ENCODE measurements around the gene VPS37C.
"Not testable (repeated sequence)": the region's sequence is repeated elsewhere in the genome, so short reads cannot be mapped to it uniquely, and the experiment has no call there.

Gene VPS37C

GRCh38 chr11:61115498-61116224, 45.6 kb downstream of the VPS37C start:
- no peak for DNase-seq

- DNase-seq = no peak
Observed at GRCh38 chr11:61114913-61115312, 46.3 kb downstream of the VPS37C start.

DNA sequence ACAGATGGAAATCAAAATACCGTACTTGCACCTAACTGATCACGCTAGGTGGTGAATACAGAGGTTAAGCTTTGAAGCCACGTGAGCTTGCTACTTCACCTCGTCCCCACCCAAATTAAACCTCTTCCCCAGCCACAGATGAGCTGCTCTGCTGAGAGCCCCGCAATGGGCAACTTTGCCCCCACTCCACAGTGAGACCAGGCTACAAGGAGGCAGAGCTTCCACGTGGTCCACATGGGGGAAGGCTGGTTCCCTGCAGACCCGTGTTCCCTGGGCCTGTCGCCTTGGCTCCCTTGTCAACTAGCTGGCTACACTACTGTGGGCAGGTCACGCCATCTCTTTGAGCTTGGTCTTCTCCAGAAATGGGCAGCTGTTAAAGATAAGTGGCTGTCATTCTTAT, 48.0 kb downstream of the VPS37C start:
- no peak for DNase-seq

- DNase-seq = no peak
Observed at GRCh38 chr11:61112575-61112974, 48.7 kb downstream of the VPS37C start.

DNA sequence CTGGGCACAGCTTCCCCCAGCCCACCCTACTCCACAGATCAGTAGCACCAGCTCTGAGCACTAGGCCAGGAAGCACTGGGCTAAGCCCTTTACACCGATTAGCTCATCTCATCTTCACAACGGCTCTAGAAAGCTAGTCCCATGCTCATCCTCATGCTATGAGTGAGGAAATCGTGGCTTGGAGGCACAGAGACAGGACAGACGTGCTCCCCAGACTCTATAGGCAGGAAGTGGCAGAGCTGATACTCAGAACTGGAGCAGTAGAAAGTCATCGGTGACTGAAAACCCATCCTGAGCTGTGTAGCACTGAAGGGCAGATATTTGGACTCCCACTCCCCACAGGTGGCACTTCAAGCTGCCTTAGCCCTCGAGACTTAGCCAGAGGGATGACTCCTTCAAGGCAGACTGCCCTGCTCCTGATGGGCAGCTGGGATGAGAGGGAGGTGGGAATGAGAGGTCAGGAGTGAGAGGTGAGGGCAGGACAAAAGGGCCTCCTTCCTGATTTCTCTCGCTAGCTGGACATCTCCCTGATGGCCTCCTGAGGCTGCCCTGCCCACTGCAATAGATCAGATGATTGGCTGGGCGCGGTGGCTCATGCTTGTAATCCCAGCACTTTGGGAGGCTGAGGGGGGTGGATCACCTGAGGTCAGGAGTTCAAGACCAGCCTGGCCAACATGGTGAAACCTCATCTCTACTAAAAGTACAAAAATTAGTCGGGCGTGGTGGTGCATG, 49.3 kb downstream of the VPS37C start:
- DNase-seq = no peak

- DNase-seq = no peak
Observed at GRCh38 chr11:61111050-61111435, 50.2 kb downstream of the VPS37C start.

- no peak for DNase-seq
Observed at GRCh38 chr11:61110255-61111049, 50.8 kb downstream of the VPS37C start.

GRCh38 chr11:61109671-61110070, 51.6 kb downstream of the VPS37C start:
- no peak for DNase-seq

DNA sequence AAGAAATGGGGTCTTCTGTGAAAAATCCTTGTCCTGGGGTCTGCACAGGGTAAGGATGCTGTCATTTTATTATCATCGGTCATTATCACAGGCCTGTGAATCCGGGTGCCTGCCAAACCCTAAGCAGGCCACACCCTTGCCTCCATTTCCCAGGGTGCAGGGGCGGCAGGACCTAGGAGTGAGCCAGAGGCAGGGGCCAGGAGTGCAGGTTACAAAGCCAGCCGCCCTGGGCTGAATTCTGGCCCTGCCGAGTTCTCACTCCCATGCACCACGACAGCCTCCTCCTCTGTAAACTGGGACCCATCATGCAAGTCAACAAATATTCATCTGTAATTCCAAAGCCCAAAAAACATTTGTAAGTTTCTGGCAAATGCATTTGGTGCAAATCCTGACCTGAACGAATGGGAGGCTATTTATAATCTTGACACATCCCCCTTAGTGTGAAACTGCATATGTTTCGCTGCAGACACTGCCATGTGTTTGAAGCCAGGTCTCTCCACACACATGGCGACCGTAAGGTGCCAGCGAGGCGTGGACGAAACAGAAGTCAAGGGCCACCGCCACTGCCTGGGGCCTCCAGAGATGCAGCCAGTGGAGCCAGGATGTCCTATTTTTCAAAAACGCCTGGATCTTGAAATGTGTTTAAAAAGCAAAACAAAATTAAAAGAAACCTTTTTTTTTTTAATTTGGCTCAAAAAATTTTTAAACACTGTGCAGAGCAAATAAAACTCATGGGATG, 52.2 kb downstream of the VPS37C start:
- no peak for DNase-seq

- DNase-seq = no peak
Observed at GRCh38 chr11:61107888-61108287, 53.3 kb downstream of the VPS37C start.

DNA sequence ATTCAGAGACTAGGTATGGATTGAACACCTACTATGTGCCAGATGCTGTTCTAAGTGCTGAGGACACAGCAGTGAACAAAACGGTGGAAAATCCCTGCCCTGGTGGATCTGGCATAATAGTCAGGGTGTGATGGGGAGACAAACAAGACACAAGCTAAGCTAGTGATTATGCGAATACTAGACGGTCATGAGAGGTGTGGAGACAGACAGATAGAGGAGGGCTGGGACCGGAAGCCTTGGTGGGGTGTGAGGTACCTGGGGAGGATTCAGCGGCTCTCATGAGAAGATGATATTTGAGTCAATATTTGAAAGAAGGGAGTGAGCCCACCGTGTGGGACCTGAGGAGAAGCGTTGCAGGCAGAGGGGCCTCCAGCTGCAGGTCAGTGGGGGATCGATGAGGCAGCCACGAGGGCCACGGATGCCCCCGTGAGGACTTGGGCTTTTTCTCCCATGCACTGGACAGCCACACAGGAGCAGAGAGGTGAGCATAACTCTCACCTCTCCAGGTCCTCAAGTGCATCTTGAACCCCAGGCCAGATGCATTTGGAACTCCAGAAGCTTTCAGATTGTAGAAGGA, 54.2 kb downstream of the VPS37C start:
- no peak for DNase-seq

- no peak for DNase-seq
Observed at GRCh38 chr11:61106296-61106695, 54.9 kb downstream of the VPS37C start.

GRCh38 chr11:61104963-61105362, 56.3 kb downstream of the VPS37C start:
- no peak for DNase-seq

- no peak for DNase-seq
Observed at GRCh38 chr11:61103851-61104423, 57.3 kb downstream of the VPS37C start.

DNA sequence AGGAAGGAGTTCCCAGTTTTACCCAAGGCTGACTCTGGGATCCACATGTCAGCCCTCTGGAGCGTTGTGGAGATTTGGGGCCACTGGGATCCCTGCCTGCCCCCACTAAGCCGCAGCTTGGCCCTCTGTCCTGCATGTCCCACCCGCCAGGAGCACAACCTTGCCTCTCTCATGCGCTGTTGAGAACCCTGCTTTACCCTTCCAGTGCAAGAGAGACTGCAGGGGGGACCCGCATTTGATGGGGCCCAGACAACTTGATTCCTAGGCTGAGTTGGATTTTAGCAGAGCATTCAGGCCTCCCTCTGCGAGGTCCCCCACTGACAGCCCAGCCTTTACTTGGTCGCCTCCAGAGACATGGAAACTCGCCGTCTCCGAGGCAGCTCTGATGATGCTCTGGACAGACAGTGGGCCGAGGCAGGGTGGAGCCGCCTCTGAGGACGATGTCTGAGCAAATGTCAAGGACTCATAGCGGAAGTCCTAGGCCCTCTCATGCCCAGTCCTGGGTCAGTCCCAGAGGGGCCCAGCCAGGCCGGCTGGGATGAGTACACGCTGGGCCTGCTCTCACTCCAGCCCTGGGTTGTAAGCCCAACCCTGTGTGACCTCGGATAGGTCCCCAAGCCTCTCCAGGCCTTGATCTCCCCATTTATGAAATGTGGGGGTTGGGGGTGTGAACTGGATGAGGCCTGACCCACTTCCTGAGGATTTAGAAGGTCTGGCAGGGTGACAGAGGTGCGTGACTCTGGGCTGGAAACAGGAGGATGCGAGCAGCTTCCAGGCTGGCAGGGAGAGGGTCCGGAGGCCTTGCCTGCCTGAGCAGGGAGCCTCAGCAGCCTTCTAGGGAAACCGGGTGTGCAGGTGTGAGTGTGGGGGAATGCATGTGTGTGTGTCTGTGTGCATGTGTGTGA, 58.3 kb downstream of the VPS37C start:
- DNase-seq = no peak

- DNase-seq = no peak
Observed at GRCh38 chr11:61098778-61099177, 62.4 kb downstream of the VPS37C start.

DNA sequence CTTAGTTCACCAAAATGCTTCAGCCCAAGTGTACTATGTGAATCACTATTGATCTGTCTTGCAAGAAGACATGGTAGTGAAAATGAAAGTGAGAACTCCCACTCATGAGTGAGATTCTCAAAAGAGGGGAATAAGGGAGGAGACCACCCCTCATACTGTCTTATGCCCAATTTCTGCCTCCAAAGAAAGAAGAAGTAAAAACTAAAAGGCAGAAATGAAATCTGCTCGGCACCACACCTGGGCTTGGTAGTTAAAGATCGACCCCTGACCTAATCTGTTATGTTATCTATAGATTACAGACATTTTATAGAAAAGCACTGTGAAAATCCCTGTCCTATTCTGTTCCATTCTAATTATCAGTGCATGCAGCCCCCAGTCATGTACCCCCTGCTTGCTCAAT, 63.0 kb downstream of the VPS37C start:
- not testable (repeated sequence) for DNase-seq

DNA sequence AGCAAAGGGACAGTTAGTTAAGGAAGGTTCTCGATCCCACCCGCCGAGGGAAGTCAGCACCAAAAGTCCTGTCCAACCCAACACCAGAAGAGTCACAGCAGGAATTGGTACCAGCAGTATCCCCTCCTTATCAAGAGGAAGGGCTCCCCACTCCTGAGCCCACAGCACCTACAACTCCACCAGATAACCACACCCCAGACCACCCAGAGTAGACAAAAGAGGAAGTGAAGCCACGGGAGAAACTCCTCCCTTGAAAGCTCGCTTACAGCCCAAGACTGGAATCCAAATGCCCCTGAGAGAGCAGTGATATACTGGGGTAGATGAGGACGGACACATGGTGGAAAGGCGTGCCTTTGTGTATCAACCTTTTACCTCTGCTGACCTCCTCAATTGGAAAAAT, 66.2 kb downstream of the VPS37C start:
- DNase-seq = peak; percentile 39

- not testable (repeated sequence) for DNase-seq
Observed at GRCh38 chr11:61094167-61094566, 67.1 kb downstream of the VPS37C start.

DNA sequence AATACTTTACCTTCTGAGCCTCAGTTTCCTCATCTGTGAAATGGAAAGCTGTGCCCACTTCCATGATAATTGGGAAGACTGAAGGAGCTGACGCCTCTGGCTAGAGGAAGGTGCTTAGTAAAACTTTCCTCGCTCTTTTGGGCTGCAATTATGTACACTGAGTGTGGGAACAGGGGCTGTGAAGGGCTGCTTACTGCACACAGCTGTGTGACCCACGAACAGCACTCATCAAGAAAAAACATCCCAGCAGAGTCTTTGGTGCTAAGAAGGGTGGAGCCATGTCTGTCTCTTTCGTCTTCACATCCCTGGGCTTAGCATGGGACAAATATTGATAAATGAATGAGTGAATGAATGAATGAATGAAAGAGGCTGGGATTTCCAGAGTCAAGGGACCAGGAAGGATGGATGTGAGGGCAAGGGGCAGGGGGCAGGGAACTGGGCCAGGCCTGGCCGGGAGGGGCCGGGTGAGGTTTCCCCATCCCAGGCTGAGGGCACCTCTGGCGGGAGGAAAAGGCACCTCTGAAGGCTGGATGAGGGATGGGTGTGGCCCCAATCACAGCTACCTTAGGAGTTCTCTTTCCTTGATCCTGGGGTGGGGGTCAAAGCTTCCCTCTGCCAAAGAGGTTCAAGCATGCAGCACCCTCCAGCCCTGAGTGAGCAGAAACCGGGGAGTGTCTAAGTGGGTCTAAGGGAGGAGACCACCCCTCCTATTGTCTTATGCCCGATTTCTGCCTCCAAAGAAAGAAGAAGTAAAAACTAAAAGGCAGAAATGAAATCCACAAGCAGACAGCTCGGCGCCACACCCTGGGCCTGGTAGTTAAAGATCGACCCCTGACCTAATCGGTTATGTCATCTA, 68.1 kb downstream of the VPS37C start:
- no peak for DNase-seq

Data from hematopoietic multipotent progenitor cell treated with erythropoietin and hydrocortisone succinate and interleukin-3 and kit ligand, for 8 days (in vitro differentiated cells).